Activated gamma-delta T cell treated with anti-CD3 and anti-CD28 coated beads, Interleukin-2, amount 50 U/mL, for 16 hours (primary cell): ENCODE results near the gene ABTB1.

Experiments
- DNase-seq: peaks from one replicate; pipeline ENCODE4 v3.0.0-alpha.2; 2020; ENCODE audit warnings: low read depth

Gene ABTB1

DNA sequence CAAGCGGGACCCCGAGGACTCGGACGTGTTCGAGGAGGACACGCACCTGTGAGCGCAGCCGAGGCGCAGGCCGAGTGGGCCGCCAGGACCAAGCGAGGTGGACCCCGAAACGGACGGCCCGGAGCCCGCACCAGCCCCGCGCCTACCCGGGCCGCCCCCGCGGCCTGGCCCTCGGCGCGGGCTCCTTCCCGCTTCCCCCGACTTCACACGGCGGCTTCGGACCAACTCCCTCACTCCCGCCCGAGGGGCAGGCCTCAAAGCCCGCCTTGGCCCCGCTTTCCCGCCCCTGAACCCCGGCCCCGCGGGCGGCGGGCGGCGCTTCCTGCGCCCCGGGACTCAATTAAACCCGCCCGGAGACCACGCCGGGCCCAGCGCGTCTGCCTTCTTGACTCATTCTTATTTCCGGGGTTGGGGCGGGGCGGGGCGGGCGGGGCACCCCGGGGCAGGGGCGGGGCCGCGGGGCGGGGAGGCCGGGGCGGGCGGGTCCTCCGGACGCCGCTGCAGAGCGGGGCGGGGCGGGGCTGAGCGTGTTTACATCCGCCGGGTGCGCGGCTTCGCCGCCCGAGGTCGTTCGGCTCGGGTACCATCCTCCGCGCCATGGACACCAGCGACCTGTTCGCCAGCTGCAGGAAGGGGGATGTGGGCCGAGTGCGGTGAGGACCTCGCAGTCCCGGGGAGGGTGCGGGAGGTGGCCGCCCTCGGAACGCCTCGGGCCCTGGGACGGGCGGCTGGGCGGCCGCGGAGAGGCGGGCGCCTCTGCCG lies at the start of gene ABTB1:
Gene ABTB1, plus strand, starts transcription at position 524 of the 762 bp plus-strand sequence. Its CDS starts 74 bp downstream, at position 598.
- peak; percentile 76 for DNase-seq

DNA sequence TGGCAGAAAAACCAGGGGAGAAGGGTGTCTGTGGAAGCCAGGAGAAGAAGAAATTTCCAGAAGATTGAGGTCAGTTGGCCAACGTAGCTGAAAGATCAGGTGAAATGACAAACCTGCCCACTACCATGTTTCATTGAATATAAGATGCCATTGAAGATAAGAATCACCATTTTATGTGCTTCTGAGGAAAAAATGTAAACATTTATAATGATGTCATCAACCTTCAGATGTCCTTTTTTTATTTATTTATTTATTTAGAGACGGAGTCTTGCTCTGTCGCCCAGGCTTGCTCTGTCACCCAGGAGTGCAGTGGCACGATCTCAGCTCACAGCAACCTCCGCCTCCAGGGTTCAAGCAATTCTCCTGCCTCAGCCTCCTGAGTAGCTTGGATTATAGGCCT lies 48.7 kb upstream of the ABTB1 start:
- no peak for DNase-seq

DNA sequence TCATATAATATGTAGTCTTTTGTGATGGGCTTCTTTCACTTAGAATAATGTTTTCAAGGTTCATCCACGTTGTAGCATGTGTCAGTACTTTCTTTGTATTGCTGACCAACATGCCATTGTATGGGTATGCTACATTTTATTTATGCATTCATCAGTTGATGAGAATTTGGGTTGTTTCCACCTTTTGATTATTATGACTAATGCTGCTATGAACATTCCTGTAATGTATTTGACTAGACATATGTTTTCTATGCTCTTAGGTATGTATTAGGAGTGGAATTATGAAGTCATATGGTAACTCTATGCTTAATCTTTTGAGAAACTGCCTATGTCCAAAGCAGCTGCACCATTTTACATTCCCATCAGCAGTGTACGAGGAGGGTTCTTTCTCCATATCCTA lies 46.9 kb upstream of the ABTB1 start:
- DNase-seq: no peak

DNA sequence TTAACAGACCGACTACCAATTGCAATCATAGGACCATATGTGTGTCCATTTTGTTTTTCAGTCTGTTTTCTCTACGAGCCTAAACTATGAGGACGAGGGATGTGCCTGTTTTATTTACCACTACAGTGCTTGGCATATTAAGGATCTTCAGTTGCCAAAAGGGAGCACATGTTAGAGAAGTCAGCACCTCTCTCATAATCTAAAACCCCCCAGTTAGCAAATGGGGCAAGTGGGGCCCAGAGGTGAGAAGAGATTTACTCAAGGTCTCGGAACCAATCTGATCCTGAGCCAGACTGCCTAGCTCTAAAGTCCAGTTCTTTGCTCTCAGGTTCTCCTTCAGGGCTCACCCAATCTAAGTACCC lies 44.3 kb upstream of the ABTB1 start:
- no peak for DNase-seq

DNA sequence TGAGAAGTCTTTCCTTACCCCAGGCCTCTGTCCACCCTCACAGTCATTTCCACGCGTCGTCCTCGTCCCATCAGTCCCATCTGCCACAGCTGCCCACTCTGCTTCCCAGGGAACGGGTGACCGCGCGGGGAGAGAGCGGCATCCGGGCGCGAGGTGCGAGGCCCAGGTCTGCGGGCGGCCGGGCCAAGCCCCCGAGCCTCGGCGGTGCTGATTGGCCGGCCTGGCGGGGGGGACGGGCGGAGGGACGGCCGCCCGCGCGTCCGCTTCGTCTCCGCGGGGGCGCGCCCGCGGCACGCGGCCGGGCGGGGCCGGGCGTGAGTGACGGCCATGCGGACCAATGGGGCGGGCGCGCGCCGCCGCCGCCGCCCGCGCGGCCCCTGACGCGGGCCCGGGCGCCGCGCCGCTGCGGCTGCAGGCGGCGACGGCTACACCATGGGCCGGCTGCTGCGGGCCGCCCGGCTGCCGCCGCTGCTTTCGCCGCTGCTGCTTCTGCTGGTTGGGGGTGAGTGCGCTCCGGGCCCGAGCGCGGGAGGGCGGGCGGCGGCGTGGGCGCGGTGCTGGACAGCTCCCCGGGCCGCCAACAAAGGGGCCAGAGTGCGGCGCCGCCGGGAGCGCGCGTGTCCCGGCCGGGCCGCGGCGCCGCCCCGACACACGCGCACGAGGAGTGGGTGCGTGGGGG lies 43.8 kb upstream of the ABTB1 start, which contains the start of gene PODXL2:
Gene PODXL2, plus strand, starts transcription at position 398 of the 679 bp plus-strand sequence. Its CDS starts 35 bp downstream, at position 433.
- no peak for DNase-seq

DNA sequence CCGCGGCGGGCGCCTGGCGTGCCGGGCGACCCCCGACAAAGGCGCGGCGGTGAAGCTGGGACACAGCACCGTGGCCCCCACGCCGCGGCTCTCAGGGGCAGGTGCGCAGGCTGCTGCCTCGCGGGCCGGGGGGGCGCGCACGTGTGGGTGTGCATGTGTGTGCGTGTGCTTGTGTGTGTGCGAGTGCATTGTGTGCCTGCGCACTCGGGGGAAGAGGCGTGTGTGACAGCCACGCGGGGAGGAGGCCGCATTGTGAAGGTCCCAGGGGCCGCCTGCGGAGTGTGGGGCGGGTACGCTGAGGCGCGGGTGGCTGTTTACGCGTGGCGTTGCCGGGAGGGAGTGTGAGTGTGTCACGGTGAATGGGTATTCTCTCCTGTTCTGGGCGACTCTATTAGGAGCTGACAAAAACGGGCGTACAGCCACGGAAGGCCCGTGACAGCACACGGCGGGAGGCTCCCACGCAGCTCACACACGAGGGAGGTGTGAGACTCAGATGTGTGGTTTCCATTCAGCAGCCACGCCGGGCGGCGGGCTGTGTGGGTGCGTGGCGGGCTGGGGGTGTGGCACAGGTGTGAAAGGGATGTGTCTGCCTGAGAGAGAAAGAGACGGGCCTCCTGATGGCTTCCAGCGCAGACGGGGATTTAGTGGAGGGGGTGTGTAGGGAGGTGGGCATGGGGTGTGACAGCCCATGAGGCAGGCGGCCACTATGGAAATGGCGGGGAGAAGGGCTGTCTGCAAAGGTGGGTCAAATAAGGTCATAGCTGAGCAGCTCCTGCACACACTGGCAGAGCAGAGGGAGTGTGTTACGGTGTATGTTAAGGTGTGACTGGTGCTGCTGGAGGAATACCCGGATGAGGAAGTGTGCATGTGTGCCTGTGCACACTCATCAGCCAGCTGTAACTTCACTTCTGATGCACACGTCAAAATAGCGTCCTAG lies 43.0 kb upstream of the ABTB1 start:
- DNase-seq: peak; percentile 23

DNA sequence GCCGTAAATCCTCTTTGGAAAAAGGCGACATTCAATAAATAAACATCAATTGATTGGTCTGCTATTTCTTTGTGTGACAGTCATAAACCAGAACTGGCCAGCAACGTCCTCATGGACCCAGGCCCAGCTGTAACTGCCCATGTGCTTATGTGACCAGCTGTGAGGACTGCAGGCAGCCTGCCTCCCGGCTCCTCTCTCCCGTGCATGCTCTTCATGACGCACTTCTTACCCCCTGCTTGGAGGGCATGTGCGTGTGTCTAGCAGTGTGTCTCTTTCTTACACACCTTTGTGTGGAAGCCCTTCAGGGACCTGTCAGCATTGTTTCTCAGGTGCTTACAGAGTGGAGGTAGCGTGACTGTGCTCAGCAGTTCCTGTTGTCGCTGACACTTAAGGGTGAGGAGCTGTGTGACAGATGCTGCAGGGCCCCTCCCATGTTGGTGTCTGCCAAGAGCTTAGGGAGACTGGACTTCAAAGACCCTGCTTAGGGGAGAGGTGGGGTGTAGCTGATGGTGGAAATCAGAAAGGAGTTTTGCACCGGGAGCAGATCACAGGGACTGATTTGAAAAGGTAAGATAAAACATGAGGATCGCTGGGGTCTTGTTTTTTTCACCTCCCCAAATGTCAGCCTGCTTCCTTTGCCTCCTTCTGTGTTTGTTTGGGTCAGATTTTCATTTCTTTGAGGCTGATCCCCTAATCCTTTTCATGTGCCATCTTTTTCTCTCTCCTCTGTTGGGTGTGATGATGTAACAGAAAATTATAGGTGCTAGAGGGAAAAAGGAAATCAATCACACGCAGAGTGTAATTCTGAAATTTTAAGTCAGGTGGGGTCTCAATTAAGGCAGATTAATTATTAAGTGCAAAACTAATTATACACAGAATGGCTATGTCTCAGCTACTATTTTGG lies 41.7 kb upstream of the ABTB1 start:
- no peak for DNase-seq

DNA sequence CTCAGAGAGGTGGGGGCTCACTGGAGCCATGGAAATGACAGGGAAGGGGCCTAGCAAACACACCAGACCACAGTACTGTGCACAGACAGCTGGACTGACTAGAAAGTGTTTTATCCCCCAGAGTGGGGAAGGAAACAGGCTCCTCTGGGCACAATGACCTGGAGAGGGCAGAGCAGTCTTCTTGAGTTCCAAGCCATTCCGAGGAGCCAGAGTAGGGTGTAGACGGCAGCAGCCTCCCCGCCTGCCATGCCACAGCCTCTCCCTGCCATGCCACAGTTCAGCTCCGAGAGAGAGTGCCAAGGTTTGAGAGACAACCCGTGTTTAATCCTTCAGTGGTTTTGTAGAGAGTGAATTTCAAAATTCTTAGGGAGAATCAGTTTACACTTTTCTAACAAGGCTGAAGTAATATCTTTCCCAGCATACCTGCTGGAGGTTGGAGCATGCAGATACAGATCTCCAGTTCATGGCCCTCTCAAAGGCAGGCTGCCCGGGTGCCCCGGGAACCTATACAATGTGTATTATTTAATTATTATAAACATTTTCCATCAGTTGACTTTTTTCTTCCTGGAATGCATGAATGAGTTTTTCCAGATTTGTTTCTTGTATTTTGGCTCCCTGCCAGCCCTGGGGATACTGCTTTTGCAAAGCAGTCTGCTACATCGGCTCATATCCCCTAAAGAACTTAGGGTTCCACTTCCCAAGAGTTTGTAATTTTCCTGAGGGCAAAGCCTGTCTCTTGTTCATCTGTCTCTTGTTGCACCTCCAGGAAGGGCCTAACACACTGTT lies 40.5 kb upstream of the ABTB1 start:
- no peak for DNase-seq

DNA sequence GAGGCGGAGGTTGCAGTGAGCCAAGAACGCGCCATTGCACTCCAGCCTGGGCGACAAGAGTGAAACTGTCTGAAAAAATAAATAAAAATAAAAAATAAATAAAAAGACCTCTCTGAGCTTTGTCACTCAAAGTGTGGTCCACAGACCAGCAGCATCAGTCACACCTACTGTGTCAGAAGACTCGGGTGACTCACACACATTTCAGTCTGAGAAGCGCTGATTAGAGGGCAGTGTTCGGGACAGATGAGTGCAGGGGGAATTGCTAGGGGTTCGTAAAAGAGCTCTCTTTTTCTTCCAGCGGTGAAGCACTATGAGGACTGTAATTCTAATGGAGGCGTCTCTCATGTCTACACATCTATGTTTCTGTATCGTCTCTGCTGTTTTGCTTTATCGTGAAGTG lies 38.1 kb upstream of the ABTB1 start:
- no peak for DNase-seq

DNA sequence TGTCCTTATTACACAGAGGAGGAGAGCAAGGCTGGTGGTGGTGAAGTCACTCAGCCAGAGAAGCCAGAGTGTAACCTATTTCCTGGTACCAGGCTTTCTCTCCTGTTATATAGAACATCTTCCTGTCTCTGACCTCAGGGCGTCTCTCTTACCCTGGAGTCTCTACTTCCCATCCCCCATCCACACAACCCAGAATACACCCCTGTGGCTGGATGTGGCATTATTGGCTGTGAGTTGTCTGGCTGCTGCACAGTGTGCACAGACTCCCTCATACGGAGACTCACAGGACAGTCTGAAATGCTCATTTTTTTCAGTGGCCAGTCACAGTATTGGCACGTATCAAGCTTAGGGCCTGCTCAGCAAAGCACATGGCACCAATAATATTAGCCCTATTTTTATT lies 35.2 kb upstream of the ABTB1 start:
- no peak for DNase-seq

DNA sequence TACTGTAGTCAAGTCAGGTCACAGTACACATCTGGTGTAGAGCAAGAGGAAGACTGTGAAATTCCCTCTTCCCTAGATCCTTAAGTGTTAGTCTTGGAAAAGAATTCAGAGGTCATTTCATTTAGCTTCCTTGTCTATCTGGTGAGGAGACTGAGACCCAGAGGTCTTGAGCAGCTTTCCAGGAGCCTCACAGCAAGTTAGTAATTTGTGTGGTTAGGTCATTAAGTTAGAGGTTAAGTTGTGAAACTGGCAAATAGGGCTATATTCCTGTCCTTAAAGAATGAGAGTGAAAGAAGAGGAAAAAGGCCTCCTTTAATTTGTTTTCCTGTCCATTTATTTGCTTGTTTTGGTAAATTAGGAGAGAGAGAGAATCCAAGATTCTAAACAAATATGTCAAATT lies 34.8 kb upstream of the ABTB1 start:
- no peak for DNase-seq

DNA sequence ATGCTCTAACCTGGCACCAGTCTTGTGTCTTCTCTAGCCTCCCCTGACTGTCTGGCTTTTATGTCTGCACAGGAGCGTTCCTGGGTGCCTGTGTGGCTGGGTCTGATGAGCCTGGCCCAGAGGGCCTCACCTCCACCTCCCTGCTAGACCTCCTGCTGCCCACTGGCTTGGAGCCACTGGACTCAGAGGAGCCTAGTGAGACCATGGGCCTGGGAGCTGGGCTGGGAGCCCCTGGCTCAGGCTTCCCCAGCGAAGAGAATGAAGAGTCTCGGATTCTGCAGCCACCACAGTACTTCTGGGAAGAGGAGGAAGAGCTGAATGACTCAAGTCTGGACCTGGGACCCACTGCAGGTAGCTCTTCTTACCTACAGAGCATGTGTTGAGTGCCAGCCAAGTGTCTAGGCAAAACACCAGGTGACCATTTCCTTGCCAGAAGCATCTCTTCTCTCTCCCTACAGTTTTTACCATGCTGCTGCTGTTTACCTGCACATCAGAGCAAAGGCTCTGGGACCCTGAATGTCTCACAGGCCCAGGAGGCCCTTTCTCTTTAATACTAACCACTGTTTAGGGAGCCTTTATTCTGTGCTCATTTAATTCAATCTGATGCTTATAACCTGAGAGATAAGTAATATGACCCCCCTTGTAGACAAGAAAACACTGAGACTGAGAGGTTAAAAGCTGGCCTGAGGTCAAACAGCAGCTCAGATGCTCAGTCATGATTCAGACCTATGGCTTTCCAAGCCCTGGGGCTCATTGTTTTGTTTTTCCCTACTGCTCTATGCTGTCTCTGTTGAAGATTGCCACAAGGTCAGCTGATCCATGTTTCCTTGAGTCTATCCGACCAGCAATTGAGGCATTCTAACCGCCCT lies 33.3 kb upstream of the ABTB1 start:
- no peak for DNase-seq

DNA sequence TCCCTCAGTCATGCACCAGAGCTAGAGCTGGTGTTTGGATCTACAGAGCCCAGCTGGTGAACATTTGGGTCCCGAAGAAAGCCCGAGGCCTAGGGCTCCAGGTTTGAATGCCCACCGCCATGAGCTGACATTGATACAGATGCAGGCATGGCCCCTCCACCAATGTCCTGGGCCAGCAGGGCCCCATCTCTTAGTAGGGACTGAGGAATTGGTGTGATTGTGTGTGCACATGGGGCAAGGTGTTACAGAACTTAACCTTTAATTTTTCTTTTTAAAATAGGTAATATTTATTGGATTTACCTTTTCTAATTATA lies 32.8 kb upstream of the ABTB1 start:
- DNase-seq: no peak

DNA sequence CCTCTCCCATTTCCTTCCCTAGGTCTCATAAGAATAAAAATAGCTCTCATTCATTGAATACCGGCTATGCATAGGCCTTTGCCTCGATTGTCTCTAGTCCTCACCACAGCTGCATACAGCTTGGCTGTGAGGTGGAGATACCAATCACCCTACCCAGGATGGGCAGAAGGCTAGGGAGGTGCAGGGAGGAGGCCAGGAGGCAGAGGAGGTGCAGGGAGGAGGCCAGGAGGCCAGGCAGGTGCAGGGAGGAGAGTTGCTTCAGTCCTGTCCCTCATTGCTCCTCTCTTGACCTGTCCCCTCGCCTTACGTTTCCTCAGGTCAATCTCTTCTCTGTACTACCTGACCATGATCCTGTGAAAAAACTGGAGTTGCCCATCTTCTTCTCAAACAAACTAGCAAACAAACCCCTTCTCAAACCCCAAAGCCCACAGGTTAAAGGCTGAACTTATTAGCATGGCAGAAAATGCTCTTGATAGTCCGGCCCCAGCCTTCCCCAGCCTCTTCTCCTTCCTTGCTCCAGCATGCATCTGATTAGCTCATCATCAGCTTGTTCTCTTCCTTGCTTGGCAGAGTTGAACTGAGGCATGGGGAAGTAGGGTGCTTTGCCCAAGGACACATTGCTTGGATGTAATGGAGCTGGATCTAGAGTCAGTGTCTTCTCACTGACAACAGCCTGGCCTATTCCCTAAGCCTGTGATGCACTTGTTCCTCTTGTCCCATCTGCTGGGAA lies 27.9 kb upstream of the ABTB1 start:
- no peak for DNase-seq

DNA sequence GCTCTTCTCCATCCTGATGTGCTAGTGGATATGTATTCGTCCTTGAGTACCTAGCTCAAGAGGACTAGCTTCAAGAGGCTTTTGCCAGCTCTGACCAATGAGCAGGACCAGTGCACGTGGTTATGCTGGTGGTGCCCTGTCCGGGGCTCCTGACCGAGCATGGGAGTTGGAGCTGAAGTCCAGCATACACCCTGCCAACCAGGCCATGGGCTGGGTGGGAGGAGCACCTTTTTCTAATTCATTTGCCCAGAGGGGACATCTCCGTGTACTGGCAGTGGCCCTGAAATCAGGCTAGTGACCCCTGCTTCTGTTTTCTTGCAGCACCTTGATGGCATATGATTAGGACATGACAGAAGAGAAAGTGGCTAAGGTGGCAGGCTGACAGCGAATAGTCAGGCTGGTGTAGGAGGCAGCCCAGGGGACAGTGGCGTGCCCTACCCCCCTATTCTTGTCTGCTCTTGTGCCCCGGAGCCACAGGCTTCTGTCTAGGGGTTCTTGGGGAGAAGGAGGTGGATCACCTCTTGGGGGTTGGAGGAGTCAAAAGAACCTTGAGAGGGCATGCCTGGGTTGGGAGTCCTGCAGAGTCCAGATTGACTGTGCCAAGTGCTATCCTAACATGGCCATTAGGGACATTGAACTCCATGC lies 27.3 kb upstream of the ABTB1 start:
- no peak for DNase-seq

DNA sequence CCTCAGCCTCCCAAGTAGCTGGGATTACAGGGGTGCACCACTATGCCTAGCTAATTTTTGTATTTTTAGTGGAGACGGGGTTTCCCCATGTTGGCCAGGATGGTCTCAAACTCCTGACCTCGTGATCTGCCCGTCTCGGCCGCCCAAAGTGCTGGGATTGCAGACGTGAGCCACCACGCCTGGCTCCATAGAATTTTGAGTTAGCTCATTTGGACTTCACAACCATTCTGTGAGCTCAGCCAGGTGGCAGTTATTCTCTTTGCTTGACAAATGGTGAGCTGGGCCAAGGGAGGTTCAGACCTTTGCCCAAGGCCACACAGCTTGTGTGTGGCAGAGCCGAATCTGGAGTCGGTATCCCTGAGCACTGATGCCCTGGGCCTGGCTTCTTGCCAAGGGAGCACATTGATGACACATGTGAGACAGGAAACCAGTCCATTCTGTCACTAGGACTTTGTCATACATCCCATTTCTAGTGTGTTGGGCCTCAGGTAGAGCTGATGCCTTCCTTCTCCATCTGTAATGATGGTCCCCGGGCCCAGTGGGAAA lies 26.2 kb upstream of the ABTB1 start:
- DNase-seq: no peak

DNA sequence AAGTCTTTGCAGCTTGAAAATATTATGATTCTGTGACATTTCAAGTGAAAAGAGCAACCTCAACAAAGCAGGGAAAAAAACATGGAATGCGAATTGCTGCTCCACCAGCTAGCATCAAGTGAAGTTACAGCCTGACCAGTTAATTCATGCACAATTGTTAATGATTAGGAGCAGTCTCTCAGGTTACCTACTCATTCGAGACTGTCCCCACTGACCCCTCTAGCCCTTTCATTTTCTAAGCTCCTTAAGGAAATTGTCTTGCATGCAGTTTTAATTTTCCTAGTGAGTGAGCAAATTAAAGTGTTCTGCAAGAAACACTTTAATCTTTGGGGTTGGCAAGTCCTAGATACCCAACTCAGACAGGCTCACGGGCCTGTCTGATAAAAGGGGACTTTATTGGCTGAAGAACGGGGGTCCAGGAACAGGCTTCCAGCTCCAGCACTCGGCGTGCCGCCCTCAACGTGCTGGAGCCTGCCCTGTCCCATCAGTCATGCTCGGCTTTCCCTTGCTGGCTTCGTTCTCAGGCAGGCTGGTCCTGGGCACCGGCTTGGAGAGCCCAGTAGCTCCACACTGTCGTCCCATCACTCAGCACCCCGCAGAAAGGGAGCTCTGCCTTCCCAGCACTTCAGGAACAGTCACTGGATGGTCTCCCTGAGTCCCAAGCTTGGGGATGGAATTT lies 25.4 kb upstream of the ABTB1 start:
- DNase-seq: no peak

DNA sequence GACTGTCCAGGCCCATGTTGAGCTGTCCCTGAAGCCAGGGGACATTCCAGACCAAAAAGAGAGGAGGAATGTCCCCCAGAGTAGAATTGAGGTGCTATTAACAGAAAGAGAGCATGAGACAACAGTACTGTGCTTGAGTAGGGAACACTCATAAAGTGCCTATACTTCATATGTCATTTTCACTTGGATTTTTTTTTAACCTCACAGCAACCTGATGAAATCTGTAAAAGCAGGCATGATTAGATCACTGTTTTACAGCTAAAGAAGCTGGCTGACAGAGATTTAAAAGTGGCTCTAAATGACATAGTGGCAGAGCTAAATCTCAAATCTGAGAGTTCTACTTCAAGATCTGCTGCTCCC lies 24.9 kb upstream of the ABTB1 start:
- DNase-seq: no peak
